ENCODE data around the gene DBN1. TPM values are rescaled to one million over a fixed set of nuclear protein-coding genes. Genes with fewer than 3 reads are reported as not detected.

The DBN1 gene
- total RNA-seq, 3 donors from 2014 or later = 16.6 to 48.5 (median 21.6) TPM

- peak in 1 of 2 donors; percentile 2 for ATAC-seq
- peak overlapping the region; percentile 80 for H3K4me3 Mint-ChIP-seq
- no peak for DNase-seq
- H3K36me3 Mint-ChIP-seq (ENCODE audit: insufficient read depth) = no peaks in the 10 kb centered on the region
- peaks cover 26% of the 10 kb centered on the region for H3K4me1 Mint-ChIP-seq (ENCODE audit: low read depth)
- H3K9me3 Mint-ChIP-seq = no peaks in the 10 kb centered on the region
- no peaks in the 10 kb centered on the region for H3K27me3 Mint-ChIP-seq (ENCODE audit: low read depth)
Observed at GRCh38 chr5:177453852-177454396, 19.5 kb downstream of the DBN1 start.

GRCh38 chr5:177452688-177453638, 20.5 kb downstream of the DBN1 start:
- no peaks in the 10 kb centered on the region for H3K27me3 Mint-ChIP-seq (ENCODE audit: low read depth)
- DNase-seq = no peak
- H3K9me3 Mint-ChIP-seq = no peaks in the 10 kb centered on the region
- H3K4me3 Mint-ChIP-seq = peak overlapping the region; percentile 51
- no peaks in the 10 kb centered on the region for H3K36me3 Mint-ChIP-seq (ENCODE audit: insufficient read depth)
- H3K4me1 Mint-ChIP-seq (ENCODE audit: low read depth) = peaks cover 35% of the 10 kb centered on the region
- no peak for ATAC-seq

GRCh38 chr5:177450667-177451424, 22.6 kb downstream of the DBN1 start:
- peaks cover 35% of the 10 kb centered on the region for H3K4me1 Mint-ChIP-seq (ENCODE audit: low read depth)
- H3K27me3 Mint-ChIP-seq (ENCODE audit: low read depth) = no peaks in the 10 kb centered on the region
- no peak overlapping the region for H3K4me3 Mint-ChIP-seq
- DNase-seq (no peak), ATAC-seq (no peak)
- H3K36me3 Mint-ChIP-seq (ENCODE audit: insufficient read depth) = no peaks in the 10 kb centered on the region
- no peaks in the 10 kb centered on the region for H3K9me3 Mint-ChIP-seq

GRCh38 chr5:177449140-177450061, 24.0 kb downstream of the DBN1 start:
- H3K36me3 Mint-ChIP-seq (ENCODE audit: insufficient read depth) = no peaks in the 10 kb centered on the region
- H3K9me3 Mint-ChIP-seq = no peaks in the 10 kb centered on the region
- ATAC-seq (no peak), DNase-seq (no peak)
- H3K4me1 Mint-ChIP-seq (ENCODE audit: low read depth) = peaks cover 50% of the 10 kb centered on the region
- no peaks in the 10 kb centered on the region for H3K27me3 Mint-ChIP-seq (ENCODE audit: low read depth)
- no peak overlapping the region for H3K4me3 Mint-ChIP-seq

GRCh38 chr5:177448244-177448950, 25.0 kb downstream of the DBN1 start:
- H3K9me3 Mint-ChIP-seq = no peaks in the 10 kb centered on the region
- H3K4me3 Mint-ChIP-seq = peak overlapping the region; percentile 56
- no peaks in the 10 kb centered on the region for H3K36me3 Mint-ChIP-seq (ENCODE audit: insufficient read depth)
- peaks cover 49% of the 10 kb centered on the region for H3K4me1 Mint-ChIP-seq (ENCODE audit: low read depth)
- no peak for ATAC-seq
- H3K27me3 Mint-ChIP-seq (ENCODE audit: low read depth) = no peaks in the 10 kb centered on the region
- DNase-seq = no peak

- ATAC-seq = peak in 1 of 2 donors; percentile 2
- Mint-ChIP-seq H3K36me3 (ENCODE audit: insufficient read depth) (no peaks in the 10 kb centered on the region), H3K9me3 (no peaks in the 10 kb centered on the region), H3K4me1 (ENCODE audit: low read depth) (peaks cover 46% of the 10 kb centered on the region), H3K4me3 (peak overlapping the region; percentile 56), H3K27me3 (ENCODE audit: low read depth) (no peaks in the 10 kb centered on the region)
- DNase-seq = no peak
Observed at GRCh38 chr5:177447611-177448243, 25.7 kb downstream of the DBN1 start.

- no peak overlapping the region for H3K4me3 Mint-ChIP-seq
- H3K4me1 Mint-ChIP-seq (ENCODE audit: low read depth) = peaks cover 48% of the 10 kb centered on the region
- DNase-seq (peak; percentile 58), ATAC-seq (peak; percentile 36 to 42)
- peaks cover 2% of the 10 kb centered on the region for H3K36me3 Mint-ChIP-seq (ENCODE audit: insufficient read depth)
- H3K9me3 Mint-ChIP-seq = no peaks in the 10 kb centered on the region
- no peaks in the 10 kb centered on the region for H3K27me3 Mint-ChIP-seq (ENCODE audit: low read depth)
Observed at GRCh38 chr5:177447066-177447610, 26.3 kb downstream of the DBN1 start.

GRCh38 chr5:177446200-177447065, 27.0 kb downstream of the DBN1 start, which contains the start of gene PRR7:
Gene PRR7 (plus strand): TSS chr5:177446814. CDS start chr5:177455068, 8,254 bp downstream.
- DNase-seq (peak; percentile 68), ATAC-seq (peak; percentile 59 to 61)
- H3K36me3 Mint-ChIP-seq (ENCODE audit: insufficient read depth) = peaks cover 6% of the 10 kb centered on the region
- H3K4me3 Mint-ChIP-seq = peak within 1 kb of the TSS; percentile 79
- H3K27me3 Mint-ChIP-seq (ENCODE audit: low read depth) = no peaks in the 10 kb centered on the region
- peaks cover 48% of the 10 kb centered on the region for H3K4me1 Mint-ChIP-seq (ENCODE audit: low read depth)
- H3K9me3 Mint-ChIP-seq = no peaks in the 10 kb centered on the region

- DNase-seq = no peak
- Mint-ChIP-seq H3K4me3 (peak overlapping the region; percentile 79), H3K27me3 (ENCODE audit: low read depth) (no peaks in the 10 kb centered on the region), H3K4me1 (ENCODE audit: low read depth) (peaks cover 48% of the 10 kb centered on the region), H3K9me3 (no peaks in the 10 kb centered on the region), H3K36me3 (ENCODE audit: insufficient read depth) (peaks cover 6% of the 10 kb centered on the region)
- ATAC-seq = no peak
Observed at GRCh38 chr5:177445917-177446199, 27.6 kb downstream of the DBN1 start.

- H3K36me3 Mint-ChIP-seq (ENCODE audit: insufficient read depth) = peaks cover 6% of the 10 kb centered on the region
- peaks cover 52% of the 10 kb centered on the region for H3K4me1 Mint-ChIP-seq (ENCODE audit: low read depth)
- peak overlapping the region; percentile 79 for H3K4me3 Mint-ChIP-seq
- ATAC-seq = no peak
- no peak for DNase-seq
- no peaks in the 10 kb centered on the region for H3K27me3 Mint-ChIP-seq (ENCODE audit: low read depth)
- H3K9me3 Mint-ChIP-seq = no peaks in the 10 kb centered on the region
Observed at GRCh38 chr5:177445052-177445916, 28.1 kb downstream of the DBN1 start.
